Type B pancreatic cell (in vitro differentiated cells): ENCODE data around the gene FAM3A. TPM values are rescaled to one million over a fixed set of nuclear protein-coding genes. Genes with fewer than 3 reads are reported as not detected.

ENCODE experiments used
- DNase-seq: peaks from one replicate; pipeline ENCODE4 v3.0.0; 2021; ENCODE audit warnings: mixed read lengths; ENCODE audit not compliant: unreplicated experiment; ENCODE audit errors: extremely low spot score
- H3K27ac Mint-ChIP-seq: 2 replicates; pipeline ENCODE4 v1.8.0; 2021; ENCODE audit warnings: mild to moderate bottlenecking, mixed read lengths
- H3K27me3 Mint-ChIP-seq: 2 replicates; pipeline ENCODE4 v1.8.0; 2021; ENCODE audit warnings: mixed read lengths
- H3K36me3 Mint-ChIP-seq: 2 replicates; pipeline ENCODE4 v1.8.0; 2021; ENCODE audit warnings: mixed read lengths
- H3K4me1 Mint-ChIP-seq: one replicate; pipeline ENCODE4 v1.8.0; 2021; ENCODE audit warnings: mixed read lengths; ENCODE audit not compliant: unreplicated experiment
- H3K4me3 Mint-ChIP-seq: 2 replicates; pipeline ENCODE4 v1.8.0; 2021; ENCODE audit warnings: mild to moderate bottlenecking, mixed read lengths
- H3K9me3 Mint-ChIP-seq: 2 replicates; pipeline ENCODE4 v1.8.0; 2021; ENCODE audit warnings: mixed read lengths
- total RNA-seq: library from RNA; stranded (reverse); gene quantifications from 2 replicates; pipeline ENCODE4 v1.2.1, GENCODE V29; 2021; ENCODE audit warnings: low replicate concordance
- TF ChIP-seq, protein P1 (sequence below): fragments of 200-600 bp; sonication (generic); conservative IDR thresholded peaks from 2 replicates; pipeline ENCODE4 v1.5.0; 2021; ENCODE audit warnings: antibody characterized with exemption, mild to moderate bottlenecking

Gene FAM3A
- total RNA-seq, 1 donor from 2014 or later = 34.1 TPM

DNA sequence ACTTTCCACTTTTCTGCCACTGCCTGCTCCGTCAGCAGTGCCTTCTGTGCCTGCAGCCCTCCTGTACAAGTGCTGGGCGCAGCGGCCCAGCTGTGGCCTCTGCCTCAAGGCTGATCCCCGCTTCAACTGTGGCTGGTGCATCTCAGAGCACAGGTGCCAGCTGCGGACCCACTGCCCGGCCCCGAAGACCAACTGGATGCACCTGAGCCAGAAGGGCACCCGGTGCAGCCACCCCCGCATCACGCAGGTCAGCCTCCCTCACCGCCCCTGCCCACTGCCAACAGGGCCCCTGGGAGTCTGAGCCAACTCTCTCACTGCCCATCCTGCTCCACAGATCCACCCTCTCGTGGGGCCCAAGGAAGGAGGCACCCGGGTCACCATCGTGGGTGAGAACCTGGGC, 50.4 kb downstream of the FAM3A start:
- Mint-ChIP-seq H3K4me3 (no peak overlapping the region), H3K9me3 (no peaks in the 10 kb centered on the region), H3K4me1 (no peaks in the 10 kb centered on the region), H3K27me3 (no peaks in the 10 kb centered on the region), H3K27ac (no peak overlapping the region), H3K36me3 (no peaks in the 10 kb centered on the region)
- DNase-seq = no peak
- TF ChIP-seq, protein P1, sequence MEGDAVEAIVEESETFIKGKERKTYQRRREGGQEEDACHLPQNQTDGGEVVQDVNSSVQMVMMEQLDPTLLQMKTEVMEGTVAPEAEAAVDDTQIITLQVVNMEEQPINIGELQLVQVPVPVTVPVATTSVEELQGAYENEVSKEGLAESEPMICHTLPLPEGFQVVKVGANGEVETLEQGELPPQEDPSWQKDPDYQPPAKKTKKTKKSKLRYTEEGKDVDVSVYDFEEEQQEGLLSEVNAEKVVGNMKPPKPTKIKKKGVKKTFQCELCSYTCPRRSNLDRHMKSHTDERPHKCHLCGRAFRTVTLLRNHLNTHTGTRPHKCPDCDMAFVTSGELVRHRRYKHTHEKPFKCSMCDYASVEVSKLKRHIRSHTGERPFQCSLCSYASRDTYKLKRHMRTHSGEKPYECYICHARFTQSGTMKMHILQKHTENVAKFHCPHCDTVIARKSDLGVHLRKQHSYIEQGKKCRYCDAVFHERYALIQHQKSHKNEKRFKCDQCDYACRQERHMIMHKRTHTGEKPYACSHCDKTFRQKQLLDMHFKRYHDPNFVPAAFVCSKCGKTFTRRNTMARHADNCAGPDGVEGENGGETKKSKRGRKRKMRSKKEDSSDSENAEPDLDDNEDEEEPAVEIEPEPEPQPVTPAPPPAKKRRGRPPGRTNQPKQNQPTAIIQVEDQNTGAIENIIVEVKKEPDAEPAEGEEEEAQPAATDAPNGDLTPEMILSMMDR = no peak

DNA sequence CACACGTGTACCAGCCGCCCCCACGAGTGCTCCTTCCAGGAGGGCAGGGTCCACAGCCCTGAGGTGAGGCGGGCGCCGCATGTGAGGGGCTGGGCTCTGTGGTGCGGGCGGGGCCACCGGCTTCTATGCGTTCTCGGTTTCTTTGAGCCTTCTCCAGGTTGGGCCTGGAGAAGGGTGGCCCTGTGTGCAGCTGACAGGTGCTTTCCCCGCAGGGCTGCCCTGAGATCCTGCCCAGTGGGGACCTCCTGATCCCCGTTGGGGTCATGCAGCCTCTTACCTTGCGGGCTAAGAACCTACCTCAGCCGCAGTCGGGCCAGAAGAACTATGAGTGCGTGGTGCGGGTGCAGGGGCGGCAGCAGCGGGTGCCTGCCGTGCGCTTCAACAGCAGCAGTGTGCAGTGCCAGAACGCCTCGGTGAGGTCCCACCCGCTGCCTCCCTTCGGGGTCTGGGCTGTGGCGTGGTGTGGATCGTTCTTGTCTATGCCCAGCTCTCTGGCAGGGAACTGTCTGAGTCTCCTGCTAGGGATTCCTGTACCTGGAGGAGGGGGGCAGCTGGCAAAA, 51.1 kb downstream of the FAM3A start:
- Mint-ChIP-seq H3K27me3 (no peaks in the 10 kb centered on the region), H3K4me1 (no peaks in the 10 kb centered on the region), H3K9me3 (no peaks in the 10 kb centered on the region), H3K4me3 (no peak overlapping the region), H3K27ac (no peak overlapping the region), H3K36me3 (no peaks in the 10 kb centered on the region)
- no peak for DNase-seq
- TF ChIP-seq, protein P1 = no peak

DNA sequence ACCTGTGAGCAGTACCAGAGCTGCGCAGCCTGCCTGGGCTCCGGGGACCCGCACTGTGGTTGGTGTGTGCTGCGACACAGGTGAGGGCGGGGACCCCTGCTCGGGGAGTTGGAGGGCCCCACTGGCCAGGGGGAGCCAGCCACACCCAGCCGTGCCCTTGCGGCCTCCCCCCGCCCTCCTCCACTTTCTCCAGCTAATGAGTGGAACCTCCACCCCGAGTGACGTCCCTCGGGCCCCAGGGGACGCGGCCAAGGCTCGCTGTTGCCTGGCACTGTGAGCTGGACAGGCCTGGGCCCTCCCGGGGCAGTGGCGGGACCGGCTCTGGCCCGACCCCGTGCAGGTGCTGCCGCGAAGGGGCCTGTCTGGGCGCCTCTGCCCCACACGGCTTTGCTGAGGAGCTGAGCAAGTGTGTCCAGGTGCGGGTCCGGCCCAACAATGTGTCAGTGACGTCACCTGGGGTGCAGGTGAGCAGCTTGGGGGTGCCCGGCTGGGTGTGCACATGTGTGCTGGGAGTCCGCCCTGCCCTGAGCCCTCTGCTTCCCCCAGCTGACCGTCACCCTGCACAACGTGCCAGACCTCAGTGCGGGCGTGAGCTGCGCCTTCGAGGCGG, 52.3 kb downstream of the FAM3A start:
- Mint-ChIP-seq H3K27ac (no peak overlapping the region), H3K9me3 (no peaks in the 10 kb centered on the region), H3K36me3 (no peaks in the 10 kb centered on the region), H3K27me3 (no peaks in the 10 kb centered on the region), H3K4me3 (no peak overlapping the region), H3K4me1 (no peaks in the 10 kb centered on the region)
- TF ChIP-seq, protein P1 = no peak
- DNase-seq = no peak

DNA sequence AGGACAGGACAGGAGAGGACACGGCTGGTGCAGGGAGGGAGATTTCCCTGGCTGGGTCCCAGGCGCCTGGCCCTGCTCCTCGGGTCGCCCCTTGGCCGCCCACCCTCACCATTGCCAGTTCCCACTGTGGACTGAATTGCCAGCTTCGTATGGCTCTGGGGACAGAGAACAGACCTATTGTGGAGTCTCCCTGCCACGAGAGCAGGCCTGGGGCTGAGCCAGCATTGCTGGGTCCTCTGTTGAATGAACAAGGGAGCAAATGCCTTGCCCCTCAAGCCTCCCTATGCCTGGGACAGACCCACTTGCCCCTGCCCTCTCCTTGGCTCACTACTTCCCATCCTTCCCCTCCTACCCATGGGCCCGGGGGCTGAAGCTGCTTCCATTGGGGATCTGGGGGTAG, 53.6 kb downstream of the FAM3A start:
- H3K27me3 Mint-ChIP-seq = no peaks in the 10 kb centered on the region
- no peak overlapping the region for H3K4me3 Mint-ChIP-seq
- DNase-seq = no peak
- H3K36me3 Mint-ChIP-seq = peaks cover 1% of the 10 kb centered on the region
- H3K4me1 Mint-ChIP-seq = no peaks in the 10 kb centered on the region
- no peaks in the 10 kb centered on the region for H3K9me3 Mint-ChIP-seq
- H3K27ac Mint-ChIP-seq = no peak overlapping the region
- TF ChIP-seq, protein P1 = no peak

DNA sequence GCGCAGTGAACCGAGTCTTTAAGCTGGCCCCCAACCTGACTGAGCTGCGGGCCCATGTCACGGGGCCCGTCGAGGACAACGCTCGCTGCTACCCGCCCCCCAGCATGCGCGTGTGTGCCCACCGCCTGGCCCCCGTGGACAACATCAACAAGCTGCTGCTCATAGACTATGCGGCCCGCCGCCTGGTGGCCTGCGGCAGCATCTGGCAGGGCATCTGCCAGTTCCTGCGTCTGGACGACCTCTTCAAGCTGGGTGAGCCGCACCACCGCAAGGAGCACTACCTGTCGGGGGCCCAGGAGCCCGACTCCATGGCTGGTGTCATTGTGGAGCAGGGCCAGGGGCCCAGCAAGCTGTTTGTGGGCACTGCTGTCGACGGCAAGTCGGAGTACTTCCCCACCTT, 55.7 kb downstream of the FAM3A start:
- H3K27ac Mint-ChIP-seq = no peak overlapping the region
- H3K27me3 Mint-ChIP-seq = no peaks in the 10 kb centered on the region
- H3K36me3 Mint-ChIP-seq = peaks cover 5% of the 10 kb centered on the region
- DNase-seq = no peak
- H3K4me3 Mint-ChIP-seq = peak overlapping the region; percentile 88
- H3K9me3 Mint-ChIP-seq = no peaks in the 10 kb centered on the region
- no peaks in the 10 kb centered on the region for H3K4me1 Mint-ChIP-seq
- TF ChIP-seq, protein P1 = no peak
